Trophoblast cell (in vitro differentiated cells and primary cell): ENCODE data around the gene PRR5.

Experiments
- DNase-seq, 2 donors: peaks; one replicate each; pipeline ENCODE4 v3.0.0-alpha.2; 2016
- H2AFZ ChIP-seq: 2 replicates; pipeline ENCODE4 v1.6.1; 2013; ENCODE audit warnings: low read length, moderate library complexity, mild to moderate bottlenecking; ENCODE audit not compliant: insufficient read depth, poor library complexity
- H2AK5ac ChIP-seq: 2 replicates; pipeline ENCODE4 v1.6.1; 2013; ENCODE audit warnings: mild to moderate bottlenecking, low read length
- H2BK120ac ChIP-seq: 2 replicates; pipeline ENCODE4 v1.6.1; 2013; ENCODE audit warnings: low read length, mild to moderate bottlenecking, moderate library complexity; ENCODE audit not compliant: insufficient read depth, poor library complexity
- H2BK12ac ChIP-seq: 2 replicates; pipeline ENCODE4 v1.6.1; 2013; ENCODE audit warnings: mild to moderate bottlenecking, low read length, moderate library complexity
- H2BK5ac ChIP-seq: 2 replicates; pipeline ENCODE4 v1.6.1; 2013; ENCODE audit warnings: low read length, low read depth, moderate library complexity, mild to moderate bottlenecking; ENCODE audit not compliant: poor library complexity
- H3K14ac ChIP-seq: 2 replicates; pipeline ENCODE4 v1.6.1; 2013; ENCODE audit warnings: mild to moderate bottlenecking, low read length
- H3K18ac ChIP-seq: 2 replicates; pipeline ENCODE4 v1.6.1; 2013; ENCODE audit warnings: mild to moderate bottlenecking, low read length
- H3K23ac ChIP-seq: 2 replicates; pipeline ENCODE4 v1.6.1; 2013; ENCODE audit warnings: low read length
- H3K27ac ChIP-seq: 2 replicates; pipeline ENCODE4 v1.5.1; 2013; ENCODE audit warnings: low read depth, mild to moderate bottlenecking, inconsistent platforms, low read length, moderate library complexity
- H3K27me3 ChIP-seq: 2 replicates; pipeline ENCODE4 v1.6.1; 2013; ENCODE audit warnings: inconsistent platforms, mild to moderate bottlenecking, low read length, moderate library complexity; ENCODE audit not compliant: insufficient read depth
- H3K36me3 ChIP-seq, 2 experiments: 1 replicate in 1 of 2; 2 replicates in 1 of 2; pipeline ENCODE4 v1.6.1; 2013; ENCODE audit warnings: low read length in 2 of 2, mild to moderate bottlenecking in 2 of 2, moderate library complexity in 1 of 2; ENCODE audit not compliant: insufficient read depth in 2 of 2, control insufficient read depth in 1 of 2
- H3K4ac ChIP-seq: 2 replicates; pipeline ENCODE4 v1.6.1; 2013; ENCODE audit warnings: low read depth, mild to moderate bottlenecking, low read length, moderate library complexity
- H3K4me1 ChIP-seq, 2 experiments: 1 replicate in 1 of 2; 2 replicates in 1 of 2; pipeline ENCODE4 v1.6.1; 2013; ENCODE audit warnings: low read length in 2 of 2, mild to moderate bottlenecking in 2 of 2, moderate library complexity in 1 of 2; ENCODE audit not compliant: insufficient read depth in 2 of 2, control insufficient read depth in 1 of 2
- H3K4me2 ChIP-seq: 2 replicates; pipeline ENCODE4 v1.6.1; 2013; ENCODE audit warnings: inconsistent platforms, mild to moderate bottlenecking, low read length, moderate library complexity
- H3K4me3 ChIP-seq: 2 replicates; pipeline ENCODE4 v1.5.1; 2013; ENCODE audit warnings: mild to moderate bottlenecking, low read depth, low read length, inconsistent platforms
- H3K79me1 ChIP-seq: one replicate; pipeline ENCODE4 v1.6.1; 2013; ENCODE audit warnings: low read length
- H3K79me2 ChIP-seq: 2 replicates; pipeline ENCODE4 v1.6.1; 2013; ENCODE audit warnings: low read length, mild to moderate bottlenecking; ENCODE audit not compliant: control insufficient read depth, insufficient read depth, poor library complexity
- H3K9ac ChIP-seq: 2 replicates; pipeline ENCODE4 v1.6.1; 2013; ENCODE audit warnings: mild to moderate bottlenecking, low read length
- H3K9me3 ChIP-seq: 2 replicates; pipeline ENCODE4 v1.6.1; 2013; ENCODE audit warnings: low read depth, mild to moderate bottlenecking, control low read depth, inconsistent platforms, low read length; ENCODE audit not compliant: insufficient read depth
- H4K12ac ChIP-seq: 2 replicates; pipeline ENCODE4 v1.6.1; 2013; ENCODE audit warnings: low read depth, mild to moderate bottlenecking, low read length, moderate library complexity
- H4K8ac ChIP-seq: 2 replicates; pipeline ENCODE4 v1.6.1; 2013; ENCODE audit warnings: low read depth, mild to moderate bottlenecking, low read length, moderate library complexity
- H4K91ac ChIP-seq: one replicate; pipeline ENCODE4 v1.6.1; 2013; ENCODE audit warnings: low read depth, mild to moderate bottlenecking, low read length, moderate library complexity
- WGBS: extraction: QIAGEN DNeasy Blood & Tissue Kit; methylation state at CpG from one replicate; pipeline ENCODE4 v1.1.7; 2013; ENCODE audit warnings: missing lambda C conversion rate; ENCODE audit not compliant: insufficient read length, insufficient coverage; ENCODE audit errors: extremely low coverage; 5-methylcytosine and 5-hydroxymethylcytosine counted together

PRR5 gene

GRCh38 chr22:44664149-44664548 lies 37.9 kb upstream of the PRR5 start:
- DNase-seq, result no peak
- no peaks in the 10 kb centered on the region for H3K9me3 ChIP-seq
- peaks cover 0 to 2% of the 10 kb centered on the region in 2 experiments for H3K4me1 ChIP-seq
- no peak overlapping the region for H3K4ac ChIP-seq
- H2AFZ ChIP-seq, result no peak overlapping the region
- H3K4me3 ChIP-seq, result no peak overlapping the region
- H3K79me1 ChIP-seq, result no peaks in the 10 kb centered on the region
- H3K18ac ChIP-seq, result no peak overlapping the region
- no peaks in the 10 kb centered on the region for H3K79me2 ChIP-seq
- H2BK120ac ChIP-seq, result no peak overlapping the region
- H3K9ac ChIP-seq, result no peak overlapping the region
- WGBS, result no CpG with 5 or more reads among the region's 11 CpGs
- no peak overlapping the region for H3K27ac ChIP-seq
- no peak overlapping the region for H3K23ac ChIP-seq
- no peak overlapping the region for H3K14ac ChIP-seq
- no peak overlapping the region for H2BK12ac ChIP-seq
- no peaks in the 10 kb centered on the region for H3K36me3 ChIP-seq
- H3K4me2 ChIP-seq, result no peak overlapping the region
- no peak overlapping the region for H4K12ac ChIP-seq
- peaks cover 10% of the 10 kb centered on the region for H3K27me3 ChIP-seq
- no peak overlapping the region for H4K91ac ChIP-seq
- H2AK5ac ChIP-seq, result no peak overlapping the region
- H2BK5ac ChIP-seq, result no peak overlapping the region
- no peak overlapping the region for H4K8ac ChIP-seq

GRCh38 chr22:44665115-44665514 lies 36.9 kb upstream of the PRR5 start:
- Histone ChIP-seq H2AFZ (no peak overlapping the region), H3K9ac (no peak overlapping the region), H3K14ac (no peak overlapping the region), H4K12ac (no peak overlapping the region), H2AK5ac (no peak overlapping the region), H3K27ac (no peak overlapping the region), H3K4ac (no peak overlapping the region), H3K4me1 (peaks cover 0 to 3% of the 10 kb centered on the region in 2 experiments), H3K79me1 (no peaks in the 10 kb centered on the region), H3K4me3 (no peak overlapping the region), H3K36me3 (no peaks in the 10 kb centered on the region), H4K91ac (no peak overlapping the region), H3K27me3 (peaks cover 10% of the 10 kb centered on the region), H3K9me3 (no peaks in the 10 kb centered on the region), H3K4me2 (no peak overlapping the region), H3K23ac (no peak overlapping the region), H2BK5ac (no peak overlapping the region), H4K8ac (no peak overlapping the region), H2BK120ac (no peak overlapping the region), H3K18ac (no peak overlapping the region), H3K79me2 (no peaks in the 10 kb centered on the region), H2BK12ac (no peak overlapping the region)
- WGBS, result no CpG with 5 or more reads among the region's 9 CpGs
- peak in 1 of 2 donors; percentile 12 for DNase-seq

GRCh38 chr22:44666207-44666585 lies 35.8 kb upstream of the PRR5 start:
- no peak overlapping the region for H2BK12ac ChIP-seq
- no peak for DNase-seq
- WGBS, result no CpG with 5 or more reads among the region's 3 CpGs
- no peak overlapping the region for H3K18ac ChIP-seq
- H4K8ac ChIP-seq, result no peak overlapping the region
- no peak overlapping the region for H2AFZ ChIP-seq
- no peaks in the 10 kb centered on the region for H3K9me3 ChIP-seq
- no peak overlapping the region for H3K9ac ChIP-seq
- no peaks in the 10 kb centered on the region for H3K79me2 ChIP-seq
- H4K91ac ChIP-seq, result no peak overlapping the region
- no peak overlapping the region for H4K12ac ChIP-seq
- H3K79me1 ChIP-seq, result no peaks in the 10 kb centered on the region
- H3K23ac ChIP-seq, result no peak overlapping the region
- H3K14ac ChIP-seq, result no peak overlapping the region
- no peaks in the 10 kb centered on the region for H3K36me3 ChIP-seq
- no peak overlapping the region for H3K4me2 ChIP-seq
- H3K27me3 ChIP-seq, result peaks cover 10% of the 10 kb centered on the region
- H3K27ac ChIP-seq, result no peak overlapping the region
- H3K4ac ChIP-seq, result no peak overlapping the region
- no peak overlapping the region for H2AK5ac ChIP-seq
- H2BK5ac ChIP-seq, result no peak overlapping the region
- no peak overlapping the region for H2BK120ac ChIP-seq
- peaks cover 0 to 3% of the 10 kb centered on the region in 2 experiments for H3K4me1 ChIP-seq
- H3K4me3 ChIP-seq, result no peak overlapping the region

- no CpG with 5 or more reads among the region's 5 CpGs for WGBS
- H3K23ac ChIP-seq, result no peak overlapping the region
Measured at GRCh38 chr22:44667276-44667675, 34.7 kb upstream of the PRR5 start.

More at GRCh38 chr22:44667276-44667675, 34.7 kb upstream of the PRR5 start:
- no peak overlapping the region for H3K14ac ChIP-seq
- no peak overlapping the region for H2BK5ac ChIP-seq
- no peak overlapping the region for H3K4me3 ChIP-seq
- H3K79me1 ChIP-seq, result no peaks in the 10 kb centered on the region
- H4K8ac ChIP-seq, result no peak overlapping the region
- H3K9me3 ChIP-seq, result no peaks in the 10 kb centered on the region
- no peak overlapping the region for H3K9ac ChIP-seq
- H3K18ac ChIP-seq, result no peak overlapping the region
- H3K79me2 ChIP-seq, result no peaks in the 10 kb centered on the region
- no peak overlapping the region for H3K4ac ChIP-seq
- no peak overlapping the region for H3K4me2 ChIP-seq
- no peak overlapping the region for H2AFZ ChIP-seq
- no peak overlapping the region for H3K27ac ChIP-seq
- H4K91ac ChIP-seq, result no peak overlapping the region
- H2AK5ac ChIP-seq, result no peak overlapping the region
- no peak overlapping the region for H2BK12ac ChIP-seq
- peaks cover 0 to 3% of the 10 kb centered on the region in 2 experiments for H3K4me1 ChIP-seq
- DNase-seq, result no peak
- no peaks in the 10 kb centered on the region for H3K36me3 ChIP-seq
- H3K27me3 ChIP-seq, result peaks cover 10% of the 10 kb centered on the region
- no peak overlapping the region for H4K12ac ChIP-seq
- H2BK120ac ChIP-seq, result no peak overlapping the region
